Measurements from ENCODE around the gene REC8. TPM values are rescaled to one million over a fixed set of nuclear protein-coding genes. Genes with fewer than 3 reads are reported as not detected.
A peak's percentile ranks its signal among the peaks of the same experiment; 100 is the strongest.
"Not testable (repeated sequence)": the region's sequence is repeated elsewhere in the genome, so short reads cannot be mapped to it uniquely, and the experiment has no call there.

REC8 gene
- total RNA-seq, 1 donor from 2014 or later, result 4.4 TPM

DNA sequence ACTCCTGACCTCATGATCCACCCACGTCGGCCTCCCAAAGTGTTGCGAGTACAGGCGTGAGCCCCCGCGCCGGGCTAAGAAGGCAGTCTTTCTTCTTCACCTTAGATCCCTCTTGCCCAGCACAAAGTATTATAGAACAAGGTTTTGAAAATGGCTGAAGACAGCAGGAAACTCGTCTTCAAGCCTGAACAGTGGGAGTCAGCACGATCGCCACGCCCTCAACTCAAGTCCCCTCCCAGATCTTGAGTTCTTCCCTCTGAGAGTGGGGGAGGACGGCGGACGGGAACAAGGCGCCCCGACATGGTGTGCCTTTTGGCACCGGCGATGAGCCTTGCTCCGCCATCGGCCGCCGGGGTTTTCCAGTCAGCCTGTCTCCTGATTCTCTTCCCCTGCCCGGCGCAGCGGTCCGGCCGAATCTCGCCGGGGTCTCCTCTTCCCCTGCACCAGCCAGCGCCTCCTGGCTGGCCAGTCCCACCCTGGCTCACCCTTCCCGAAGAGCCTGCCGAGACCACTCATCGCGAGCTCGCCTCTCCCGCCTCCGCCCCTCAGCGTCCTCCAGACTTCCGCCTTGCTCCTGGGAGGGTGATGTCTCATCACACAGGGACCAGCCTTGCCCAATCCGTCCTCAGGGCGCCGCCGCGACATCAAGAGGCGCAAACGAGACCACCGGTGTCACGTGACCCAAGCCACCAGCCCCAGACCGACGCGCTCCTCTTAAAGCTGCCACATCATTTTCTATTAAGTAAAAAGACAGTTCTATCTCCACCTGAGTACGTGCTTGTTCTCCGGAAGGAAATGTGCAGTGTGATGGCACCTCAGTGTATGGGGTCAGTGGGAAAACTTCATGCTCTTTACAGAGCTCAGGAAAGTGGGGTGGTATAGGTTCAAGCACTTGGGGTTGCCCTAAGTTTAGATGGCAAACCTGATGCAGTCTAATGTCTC, 41.3 kb downstream of the REC8 start, which contains the start of gene CHMP4A:
Gene CHMP4A, minus strand, starts transcription at position 565 of the 942 bp plus-strand sequence. Its CDS starts 49 bp downstream, at position 516.
- H3K4me1 Mint-ChIP-seq (ENCODE audit: low read depth), result peaks cover 41% of the 10 kb centered on the region
- TF ChIP-seq, protein P1, sequence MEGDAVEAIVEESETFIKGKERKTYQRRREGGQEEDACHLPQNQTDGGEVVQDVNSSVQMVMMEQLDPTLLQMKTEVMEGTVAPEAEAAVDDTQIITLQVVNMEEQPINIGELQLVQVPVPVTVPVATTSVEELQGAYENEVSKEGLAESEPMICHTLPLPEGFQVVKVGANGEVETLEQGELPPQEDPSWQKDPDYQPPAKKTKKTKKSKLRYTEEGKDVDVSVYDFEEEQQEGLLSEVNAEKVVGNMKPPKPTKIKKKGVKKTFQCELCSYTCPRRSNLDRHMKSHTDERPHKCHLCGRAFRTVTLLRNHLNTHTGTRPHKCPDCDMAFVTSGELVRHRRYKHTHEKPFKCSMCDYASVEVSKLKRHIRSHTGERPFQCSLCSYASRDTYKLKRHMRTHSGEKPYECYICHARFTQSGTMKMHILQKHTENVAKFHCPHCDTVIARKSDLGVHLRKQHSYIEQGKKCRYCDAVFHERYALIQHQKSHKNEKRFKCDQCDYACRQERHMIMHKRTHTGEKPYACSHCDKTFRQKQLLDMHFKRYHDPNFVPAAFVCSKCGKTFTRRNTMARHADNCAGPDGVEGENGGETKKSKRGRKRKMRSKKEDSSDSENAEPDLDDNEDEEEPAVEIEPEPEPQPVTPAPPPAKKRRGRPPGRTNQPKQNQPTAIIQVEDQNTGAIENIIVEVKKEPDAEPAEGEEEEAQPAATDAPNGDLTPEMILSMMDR (IDR thresholded peaks at IDR 0.05), result peak; percentile 66
- H3K36me3 Mint-ChIP-seq (ENCODE audit: low read depth), result peaks cover 9% of the 10 kb centered on the region
- no peaks in the 10 kb centered on the region for H3K27me3 Mint-ChIP-seq (ENCODE audit: low read depth)
- peak within 1 kb of the TSS; percentile 95 for H3K4me3 Mint-ChIP-seq (ENCODE audit: unreplicated experiment)
- peak within 1 kb of the TSS; percentile 100 for H3K27ac Mint-ChIP-seq (ENCODE audit: unreplicated experiment)
- H3K9me3 Mint-ChIP-seq (ENCODE audit: low read depth), result no peaks in the 10 kb centered on the region
- DNase-seq (ENCODE audit: low spot score), result peak; percentile 100

DNA sequence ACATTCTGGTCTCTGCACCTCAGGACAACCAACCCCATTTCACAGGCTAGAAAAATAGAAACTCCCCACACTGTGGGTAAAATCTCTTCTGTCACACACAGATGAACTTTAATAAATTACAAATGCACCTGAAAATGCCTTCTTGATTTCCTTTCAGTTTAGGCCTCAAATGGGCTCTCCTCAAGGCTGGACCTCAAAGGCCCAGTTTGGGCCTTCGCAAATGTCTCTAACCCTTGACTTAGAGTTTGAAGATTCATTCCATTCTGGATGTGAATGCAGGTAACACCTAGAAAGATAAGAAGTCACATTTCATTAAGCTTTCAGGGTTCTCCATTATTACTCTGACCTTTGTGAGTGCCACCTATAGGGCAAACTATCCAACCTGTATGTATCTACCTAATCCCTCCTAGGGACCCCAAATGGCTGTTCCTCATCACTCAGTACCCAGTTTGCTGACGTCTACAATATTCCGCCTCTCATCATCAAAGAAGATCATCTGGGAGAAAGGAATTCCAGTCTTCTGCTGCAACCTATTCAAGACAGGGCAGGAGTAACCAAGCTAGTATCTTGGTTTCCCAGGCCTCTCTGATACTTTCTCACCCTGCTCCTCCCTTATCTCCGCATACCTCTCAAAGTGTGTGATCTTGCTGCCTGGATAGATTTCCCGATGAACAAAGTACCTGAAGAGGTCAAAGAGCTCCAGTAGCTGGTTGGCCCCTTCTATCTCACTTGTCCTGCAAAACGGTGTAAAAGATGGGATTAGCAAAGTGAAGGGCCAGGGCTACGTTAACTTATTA, 42.2 kb downstream of the REC8 start:
- DNase-seq (ENCODE audit: low spot score), result no peak
- Mint-ChIP-seq H3K27me3 (ENCODE audit: low read depth) (no peaks in the 10 kb centered on the region), H3K27ac (ENCODE audit: unreplicated experiment) (peak overlapping the region; percentile 100), H3K9me3 (ENCODE audit: low read depth) (no peaks in the 10 kb centered on the region), H3K36me3 (ENCODE audit: low read depth) (peaks cover 7% of the 10 kb centered on the region), H3K4me1 (ENCODE audit: low read depth) (peaks cover 41% of the 10 kb centered on the region), H3K4me3 (ENCODE audit: unreplicated experiment) (peak overlapping the region; percentile 95)
- TF ChIP-seq, protein P1 (IDR thresholded peaks at IDR 0.05), result no peak

DNA sequence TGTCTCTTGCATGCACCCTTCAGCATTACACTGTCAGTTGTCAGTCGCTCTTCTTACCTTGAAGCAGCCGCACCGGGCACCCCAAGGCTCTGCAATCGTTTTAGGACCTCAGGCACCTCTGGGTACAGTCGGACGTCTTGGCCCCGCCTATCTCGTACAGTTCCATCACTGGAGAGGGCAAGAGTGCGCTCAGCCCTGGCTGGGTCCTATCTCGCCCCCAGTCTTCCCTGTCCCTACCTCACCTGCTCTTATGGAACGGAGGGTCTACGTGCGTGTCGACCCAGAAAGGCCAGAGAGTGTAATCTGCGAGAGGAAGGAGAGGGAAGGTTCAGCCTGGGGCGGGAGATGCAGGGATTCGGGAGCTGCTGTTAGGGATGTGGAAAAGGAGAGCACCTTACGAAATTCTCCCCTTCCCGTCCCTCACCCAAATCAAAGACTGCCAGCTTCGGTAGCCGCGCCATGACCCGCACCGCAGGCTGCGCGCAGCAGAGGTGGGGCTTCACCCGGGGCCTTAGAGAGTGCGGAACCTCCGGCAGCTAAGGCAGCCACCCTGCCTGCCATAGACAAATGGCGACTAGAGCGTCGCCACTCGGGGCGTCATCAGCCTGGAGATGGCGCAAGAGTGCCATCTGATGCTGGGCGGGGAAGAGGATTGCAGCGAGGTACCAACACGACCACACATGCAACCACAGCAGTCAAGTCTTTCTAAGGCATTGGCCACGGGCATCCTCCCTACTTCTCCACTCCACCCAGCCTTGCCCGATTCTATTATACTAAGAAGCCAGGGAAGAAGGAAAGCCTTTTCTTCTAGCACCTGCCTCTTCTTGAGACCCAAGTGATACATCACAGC, 43.8 kb downstream of the REC8 start, which contains the start of gene MDP1:
Gene MDP1, minus strand, starts transcription at position 572 of the 850 bp plus-strand sequence. Its CDS starts 111 bp downstream, at position 461.
- peak within 1 kb of the TSS; percentile 94 for H3K4me3 Mint-ChIP-seq (ENCODE audit: unreplicated experiment)
- peak within 1 kb of the TSS; percentile 100 for H3K27ac Mint-ChIP-seq (ENCODE audit: unreplicated experiment)
- DNase-seq (ENCODE audit: low spot score), result no peak
- H3K36me3 Mint-ChIP-seq (ENCODE audit: low read depth), result peaks cover under 1% of the 10 kb centered on the region
- H3K9me3 Mint-ChIP-seq (ENCODE audit: low read depth), result no peaks in the 10 kb centered on the region
- H3K27me3 Mint-ChIP-seq (ENCODE audit: low read depth), result no peaks in the 10 kb centered on the region
- H3K4me1 Mint-ChIP-seq (ENCODE audit: low read depth), result peaks cover 41% of the 10 kb centered on the region
- TF ChIP-seq, protein P1 (IDR thresholded peaks at IDR 0.05), result peak; percentile 79

DNA sequence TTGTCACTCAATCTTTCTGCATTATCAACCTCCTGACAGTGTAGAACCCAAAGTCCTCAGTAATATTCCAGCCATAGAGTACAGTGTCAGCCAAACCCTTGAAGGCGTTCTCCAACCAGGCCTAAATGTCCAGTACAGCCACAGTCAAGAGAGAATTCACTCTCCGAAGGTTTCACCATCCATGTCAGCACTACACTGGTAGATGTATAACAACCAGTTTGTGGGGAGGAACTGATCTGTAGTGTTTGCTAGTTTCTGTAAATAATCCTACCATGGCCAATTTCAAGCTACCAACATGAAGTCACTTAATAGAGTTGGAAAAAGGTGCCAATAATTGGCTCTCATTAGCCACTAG, 44.4 kb downstream of the REC8 start:
- no peaks in the 10 kb centered on the region for H3K36me3 Mint-ChIP-seq (ENCODE audit: low read depth)
- H3K4me1 Mint-ChIP-seq (ENCODE audit: low read depth), result peaks cover 41% of the 10 kb centered on the region
- H3K4me3 Mint-ChIP-seq (ENCODE audit: unreplicated experiment), result peak overlapping the region; percentile 94
- H3K9me3 Mint-ChIP-seq (ENCODE audit: low read depth), result no peaks in the 10 kb centered on the region
- no peak for DNase-seq (ENCODE audit: low spot score)
- peak overlapping the region; percentile 100 for H3K27ac Mint-ChIP-seq (ENCODE audit: unreplicated experiment)
- no peaks in the 10 kb centered on the region for H3K27me3 Mint-ChIP-seq (ENCODE audit: low read depth)
- TF ChIP-seq, protein P1 (IDR thresholded peaks at IDR 0.05), result no peak

DNA sequence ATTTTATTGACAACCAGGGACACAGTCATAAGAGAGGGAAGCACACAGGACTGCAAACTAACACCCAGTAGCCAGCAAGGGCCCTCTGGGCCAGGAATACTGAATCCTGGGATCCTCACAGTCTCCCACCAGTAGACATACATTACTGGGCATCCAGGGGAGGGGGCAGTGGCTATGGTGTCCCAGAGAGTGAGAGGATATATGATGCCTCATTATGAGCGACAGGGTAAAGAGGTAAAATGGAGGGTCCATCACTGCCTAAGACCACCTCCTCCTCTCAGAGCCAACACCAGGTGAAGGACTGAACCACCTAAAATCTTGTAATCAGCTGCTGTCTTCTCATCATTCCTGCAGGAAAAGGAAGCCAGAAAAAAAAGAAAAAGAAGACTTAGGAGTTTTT, 45.0 kb downstream of the REC8 start:
- not testable (repeated sequence) for H3K27ac Mint-ChIP-seq (ENCODE audit: unreplicated experiment); H3K9me3 Mint-ChIP-seq (ENCODE audit: low read depth); H3K36me3 Mint-ChIP-seq (ENCODE audit: low read depth); H3K27me3 Mint-ChIP-seq (ENCODE audit: low read depth); H3K4me3 Mint-ChIP-seq (ENCODE audit: unreplicated experiment); DNase-seq (ENCODE audit: low spot score)
- peaks cover 36% of the 10 kb centered on the region for H3K4me1 Mint-ChIP-seq (ENCODE audit: low read depth)
